K562 (cell line): ENCODE measurements around the gene SGPL1.

ENCODE experiments used
- EZH2 ChIP-seq: IDR thresholded peaks from 2 replicates; pipeline ENCODE4 v1.6.1; 2012; ENCODE audit warnings: low read depth, mild to moderate bottlenecking, inconsistent platforms, low read length, borderline replicate concordance
- KDM4B ChIP-seq, 2 experiments: fragments of 450-650 bp in 1 of 2; sonication (generic) in 1 of 2; IDR thresholded peaks; 2 replicates each; pipeline ENCODE4 v1.6.1; 2016 to 2017; ENCODE audit warnings: borderline replicate concordance in 2 of 2, antibody characterized with exemption in 1 of 2, low read depth in 1 of 2, mild to moderate bottlenecking in 1 of 2
- NRF1 ChIP-seq, 2 experiments: fragments of 450-650 bp; IDR thresholded peaks in 1 of 2; conservative IDR thresholded peaks in 1 of 2; 2 replicates each; pipeline ENCODE4 v1.6.1; 2014; ENCODE audit warnings: mild to moderate bottlenecking in 2 of 2
- POLR2AphosphoS5 ChIP-seq: IDR thresholded peaks from 2 replicates; pipeline ENCODE4 v1.6.1; 2011; ENCODE audit warnings: mild to moderate bottlenecking, low read depth, low read length, moderate library complexity; ENCODE audit not compliant: control insufficient read depth, insufficient read depth
- ZNF146 ChIP-seq: IDR thresholded peaks from one replicate; pipeline ENCODE4 v1.6.1; 2018; ENCODE audit warnings: missing compliant biosample characterization; ENCODE audit not compliant: unreplicated experiment
- TF ChIP-seq, protein P1 (sequence below), 3 experiments: IDR thresholded peaks in 2 of 3; conservative IDR thresholded peaks in 1 of 3; 2 replicates each; pipeline ENCODE4 v1.5.1; 2011 to 2012; ENCODE audit warnings: low read length in 3 of 3, mild to moderate bottlenecking in 3 of 3, control low read depth in 2 of 3, improper control_type of control experiment in 1 of 3, inconsistent platforms in 1 of 3, low read depth in 1 of 3, mixed read lengths in 1 of 3, moderate library complexity in 1 of 3; ENCODE audit not compliant: insufficient read depth in 2 of 3

DNA sequence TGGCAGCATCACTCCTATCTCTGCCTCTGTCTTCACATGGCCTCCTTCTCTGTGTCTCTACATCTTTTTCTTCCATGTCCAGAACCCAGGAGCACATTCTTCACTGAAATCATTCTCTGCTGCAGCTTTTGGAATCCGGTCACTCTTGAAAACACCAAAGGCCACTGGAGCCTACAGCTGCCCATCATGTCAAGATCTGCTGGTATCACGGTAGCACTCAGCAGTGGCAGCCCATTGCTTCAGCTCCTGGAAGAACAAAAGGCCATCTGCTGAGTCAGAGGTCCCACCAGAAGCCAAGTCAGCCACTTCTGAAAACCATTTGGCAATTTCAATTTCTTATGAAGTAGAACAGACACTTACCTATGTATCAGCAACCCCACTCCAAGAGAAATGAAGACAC is 78.7 kb downstream of the SGPL1 start:
- TF ChIP-seq KDM4B (IDR thresholded peaks at IDR 0.05; ENCODE audit: borderline replicate concordance in 2 of 2, low read depth in 1 of 2), result no peak
- no peak for TF ChIP-seq EZH2
- TF ChIP-seq POLR2AphosphoS5, result no peak
- no peak for TF ChIP-seq ZNF146 (CRISPR knock-in tag)
- no peak for TF ChIP-seq NRF1 (conservative IDR thresholded peaks at IDR 0.05 in 1 of 2, IDR thresholded peaks at IDR 0.05 in 1 of 2)
- TF ChIP-seq, protein P1, sequence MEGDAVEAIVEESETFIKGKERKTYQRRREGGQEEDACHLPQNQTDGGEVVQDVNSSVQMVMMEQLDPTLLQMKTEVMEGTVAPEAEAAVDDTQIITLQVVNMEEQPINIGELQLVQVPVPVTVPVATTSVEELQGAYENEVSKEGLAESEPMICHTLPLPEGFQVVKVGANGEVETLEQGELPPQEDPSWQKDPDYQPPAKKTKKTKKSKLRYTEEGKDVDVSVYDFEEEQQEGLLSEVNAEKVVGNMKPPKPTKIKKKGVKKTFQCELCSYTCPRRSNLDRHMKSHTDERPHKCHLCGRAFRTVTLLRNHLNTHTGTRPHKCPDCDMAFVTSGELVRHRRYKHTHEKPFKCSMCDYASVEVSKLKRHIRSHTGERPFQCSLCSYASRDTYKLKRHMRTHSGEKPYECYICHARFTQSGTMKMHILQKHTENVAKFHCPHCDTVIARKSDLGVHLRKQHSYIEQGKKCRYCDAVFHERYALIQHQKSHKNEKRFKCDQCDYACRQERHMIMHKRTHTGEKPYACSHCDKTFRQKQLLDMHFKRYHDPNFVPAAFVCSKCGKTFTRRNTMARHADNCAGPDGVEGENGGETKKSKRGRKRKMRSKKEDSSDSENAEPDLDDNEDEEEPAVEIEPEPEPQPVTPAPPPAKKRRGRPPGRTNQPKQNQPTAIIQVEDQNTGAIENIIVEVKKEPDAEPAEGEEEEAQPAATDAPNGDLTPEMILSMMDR (IDR thresholded peaks at IDR 0.05 in 2 of 3, conservative IDR thresholded peaks at IDR 0.05 in 1 of 3; ENCODE audit: insufficient read depth in 2 of 3, low read depth in 1 of 3, low read length in 3 of 3), result no peak
